ENCODE results near the gene SKIDA1.

Gene SKIDA1

GRCh38 chr10:21473541-21473940, 51.9 kb downstream of the SKIDA1 start:
- no peak for DNase-seq

GRCh38 chr10:21473135-21473534, 52.3 kb downstream of the SKIDA1 start:
- DNase-seq, result no peak

- DNase-seq, result no peak
Observed at GRCh38 chr10:21468086-21468485, 57.4 kb downstream of the SKIDA1 start.

GRCh38 chr10:21467633-21468032, 57.8 kb downstream of the SKIDA1 start:
- no peak for DNase-seq

GRCh38 chr10:21464134-21464533, 61.3 kb downstream of the SKIDA1 start:
- DNase-seq, result no peak
